H1 (cell line): ENCODE data around the gene STARD4. TPM values are rescaled to one million over a fixed set of nuclear protein-coding genes. Genes with fewer than 3 reads are reported as not detected.

Experiments
- CTCF ChIA-PET: fragments of 300-600 bp; sonication (Branson Sonifier 250); formaldehyde crosslinking; loops from one replicate; lab custom pipeline; 2021; ENCODE audit not compliant: partially characterized antibody; lab: Charles Lee
- POLR2A ChIA-PET: fragments of 300-600 bp; sonication (Branson Sonifier 250); formaldehyde crosslinking; loops from one replicate; lab custom pipeline; 2021; ENCODE audit warnings: inconsistent platforms; ENCODE audit not compliant: partially characterized antibody; lab: Charles Lee
- DNase-seq, 2 experiments: peaks; one replicate each; pipeline versions ENCODE4 v3.0.0 to v3.0.0-alpha.2; 2010 to 2022; ENCODE audit warnings: low spot score in 2 of 2, low read depth in 1 of 2, mixed read lengths in 1 of 2
- FAIRE-seq: peaks from 2 replicates; lab custom pipeline; 2011; peaks lifted over from hg19 to GRCh38; lab: Jason Lieb, UNC
- H2AFZ ChIP-seq: 2 replicates; pipeline ENCODE4 v1.8.1; 2012; ENCODE audit warnings: low read length, inconsistent platforms
- H2AK5ac ChIP-seq: 2 replicates; pipeline ENCODE4 v1.6.1; 2013; ENCODE audit warnings: low read depth, low read length
- H2BK120ac ChIP-seq: replicated peaks from 2 replicates; pipeline ENCODE3; 2013; ENCODE audit warnings: low read depth, low read length, inconsistent platforms
- H2BK12ac ChIP-seq: 2 replicates; pipeline ENCODE4 v1.6.1; 2013; ENCODE audit warnings: low read depth, low read length
- H2BK15ac ChIP-seq: 2 replicates; pipeline ENCODE4 v1.6.1; 2013; ENCODE audit warnings: low read length
- H2BK20ac ChIP-seq: 2 replicates; pipeline ENCODE4 v1.6.1; 2013; ENCODE audit warnings: low read length
- H2BK5ac ChIP-seq: 2 replicates; pipeline ENCODE4 v1.6.1; 2013; ENCODE audit warnings: low read depth, low read length
- H3K14ac ChIP-seq: 2 replicates; pipeline ENCODE4 v1.6.1; 2013; ENCODE audit warnings: inconsistent platforms; ENCODE audit not compliant: insufficient read length
- H3K18ac ChIP-seq: 2 replicates; pipeline ENCODE4 v1.6.1; 2013; ENCODE audit warnings: low read length; ENCODE audit errors: extremely low read depth
- H3K23ac ChIP-seq: 2 replicates; pipeline ENCODE4 v1.6.1; 2013; ENCODE audit warnings: inconsistent platforms; ENCODE audit not compliant: insufficient read length
- H3K23me2 ChIP-seq: 2 replicates; pipeline ENCODE4 v1.6.1; 2013; ENCODE audit warnings: low read depth, low read length
- H3K27ac ChIP-seq: 2 replicates; pipeline ENCODE4 v1.6.1; 2011; ENCODE audit warnings: low read depth, low read length, inconsistent platforms
- H3K27me3 ChIP-seq, 4 experiments: replicated peaks in 1 of 4; 1 replicate in 1 of 4; 2 replicates in 3 of 4; pipeline versions ENCODE4 v1.6.1 to v1.8.1; 2011 to 2013; ENCODE audit warnings: low read length in 3 of 4, mild to moderate bottlenecking in 3 of 4, inconsistent platforms in 2 of 4, mixed read lengths in 2 of 4, moderate library complexity in 1 of 4; ENCODE audit not compliant: control insufficient read depth in 3 of 4, insufficient read depth in 3 of 4; ENCODE audit errors: extremely low read depth in 1 of 4
- H3K36me3 ChIP-seq, 4 experiments: 2 replicates each; pipeline versions ENCODE4 v1.6.1 to v1.8.1; 2011 to 2013; ENCODE audit warnings: mild to moderate bottlenecking in 4 of 4, low read length in 3 of 4, moderate library complexity in 2 of 4, control low read depth in 1 of 4, inconsistent platforms in 1 of 4; ENCODE audit not compliant: insufficient read depth in 4 of 4, control insufficient read depth in 2 of 4
- H3K4ac ChIP-seq: replicated peaks from 2 replicates; pipeline ENCODE3; 2013; ENCODE audit warnings: low read length, low read depth, mixed read lengths, inconsistent platforms; ENCODE audit not compliant: insufficient read length
- H3K4me1 ChIP-seq, 4 experiments: replicated peaks in 1 of 4; 1 replicate in 1 of 4; 2 replicates in 3 of 4; pipeline versions ENCODE4 v1.6.1 to v1.8.1; 2011 to 2013; ENCODE audit warnings: low read length in 3 of 4, inconsistent platforms in 2 of 4, mixed read lengths in 1 of 4; ENCODE audit not compliant: insufficient read depth in 4 of 4, control insufficient read depth in 3 of 4
- H3K4me2 ChIP-seq, 2 experiments: 2 replicates each; pipeline versions ENCODE4 v1.6.1 to v1.8.1; 2011 to 2013; ENCODE audit warnings: low read depth in 2 of 2, low read length in 2 of 2, control low read depth in 1 of 2, inconsistent platforms in 1 of 2, mild to moderate bottlenecking in 1 of 2; ENCODE audit not compliant: insufficient read depth in 1 of 2
- H3K4me3 ChIP-seq, 4 experiments: fragments of 200-600, 300-600 bp in 1 of 4; sonication (generic), shearing (Covaris generic), sonication (Bioruptor Twin) in 1 of 4; 2 replicates each; pipeline versions ENCODE4 v1.5.1 to v1.8.1; 2011 to 2016; ENCODE audit warnings: low read length in 4 of 4, low read depth in 3 of 4, control low read depth in 2 of 4, inconsistent platforms in 2 of 4, mild to moderate bottlenecking in 2 of 4, mixed read lengths in 1 of 4, moderate library complexity in 1 of 4; ENCODE audit not compliant: insufficient read depth in 2 of 4; ENCODE audit errors: extremely low read depth in 1 of 4
- H3K56ac ChIP-seq: replicated peaks from 2 replicates; pipeline ENCODE3; 2013; ENCODE audit warnings: low read depth, mild to moderate bottlenecking, mixed read lengths, low read length, inconsistent platforms; ENCODE audit not compliant: insufficient read length
- H3K79me1 ChIP-seq: 2 replicates; pipeline ENCODE4 v1.6.1; 2013; ENCODE audit warnings: low read depth, low read length, control low read depth
- H3K79me2 ChIP-seq, 2 experiments: 2 replicates each; pipeline versions ENCODE4 v1.6.1 to v1.8.1; 2012 to 2013; ENCODE audit warnings: low read length in 2 of 2, mild to moderate bottlenecking in 2 of 2, inconsistent platforms in 1 of 2; ENCODE audit not compliant: insufficient read depth in 2 of 2, control insufficient read depth in 1 of 2
- H3K9ac ChIP-seq, 4 experiments: replicated peaks in 1 of 4; 1 replicate in 1 of 4; 2 replicates in 3 of 4; pipeline versions ENCODE4 v1.6.1 to v1.8.1; 2011 to 2013; ENCODE audit warnings: low read depth in 3 of 4, low read length in 3 of 4, control low read depth in 2 of 4, mild to moderate bottlenecking in 2 of 4, moderate library complexity in 2 of 4, inconsistent platforms in 1 of 4; ENCODE audit errors: extremely low read depth in 1 of 4
- H3K9me3 ChIP-seq, 2 experiments: 2 replicates each; pipeline versions ENCODE4 v1.6.1 to v1.8.1; 2012 to 2013; ENCODE audit warnings: mild to moderate bottlenecking in 2 of 2, moderate library complexity in 2 of 2, control low read depth in 1 of 2, inconsistent platforms in 1 of 2, low read depth in 1 of 2, low read length in 1 of 2, mixed read lengths in 1 of 2; ENCODE audit not compliant: insufficient read depth in 2 of 2
- H4K20me1 ChIP-seq, 2 experiments: replicated peaks in 1 of 2; 2 replicates each; pipeline versions ENCODE3 to v1.8.1; 2011 to 2013; ENCODE audit warnings: inconsistent platforms in 2 of 2, low read length in 2 of 2, mild to moderate bottlenecking in 1 of 2; ENCODE audit not compliant: insufficient read depth in 2 of 2, control insufficient read depth in 1 of 2
- H4K5ac ChIP-seq: 2 replicates; pipeline ENCODE4 v1.6.1; 2013; ENCODE audit warnings: low read length, low read depth, mixed read lengths, inconsistent platforms; ENCODE audit not compliant: insufficient read length
- H4K8ac ChIP-seq: 2 replicates; pipeline ENCODE4 v1.8.0; 2013; ENCODE audit warnings: mild to moderate bottlenecking, moderate library complexity, low read length, inconsistent platforms; ENCODE audit not compliant: insufficient read depth; ENCODE audit errors: extremely low read depth
- H4K91ac ChIP-seq: replicated peaks from 2 replicates; pipeline ENCODE3; 2013; ENCODE audit warnings: low read length, mixed read lengths, inconsistent platforms; ENCODE audit not compliant: insufficient read length
- BACH1 ChIP-seq: IDR thresholded peaks from 2 replicates; pipeline ENCODE4 v1.6.1; 2012; ENCODE audit warnings: low read length, improper control_type of control experiment
- CBX5 ChIP-seq: fragments of 300-800, 300-1000 bp; sonication (generic); IDR thresholded peaks from 2 replicates; pipeline ENCODE4 v1.7.1; 2016; ENCODE audit warnings: antibody characterized with exemption, low read length, low read depth
- HDAC6 ChIP-seq: IDR thresholded peaks from one replicate; pipeline ENCODE4 v1.7.1; 2012; ENCODE audit warnings: low read depth, mild to moderate bottlenecking, inconsistent platforms, low read length, moderate library complexity
- NRF1 ChIP-seq: IDR thresholded peaks from 2 replicates; pipeline ENCODE4 v1.6.1; 2011; ENCODE audit warnings: mild to moderate bottlenecking, low read depth, low read length, improper control_type of control experiment
- POLR2AphosphoS5 ChIP-seq: IDR thresholded peaks from 2 replicates; pipeline ENCODE4 v1.6.1; 2011; ENCODE audit warnings: low read depth, low read length
- POU5F1 ChIP-seq: IDR thresholded peaks from 2 replicates; pipeline ENCODE4 v1.6.1; 2011; ENCODE audit warnings: low read depth, mild to moderate bottlenecking, low read length, moderate library complexity
- RAD21 ChIP-seq, 2 experiments: IDR thresholded peaks in 1 of 2; conservative IDR thresholded peaks in 1 of 2; 2 replicates each; pipeline ENCODE4 v1.6.1; 2011; ENCODE audit warnings: low read depth in 2 of 2, low read length in 2 of 2, improper control_type of control experiment in 1 of 2, inconsistent platforms in 1 of 2, mild to moderate bottlenecking in 1 of 2, moderate library complexity in 1 of 2
- RFX5 ChIP-seq: IDR thresholded peaks from 2 replicates; pipeline ENCODE4 v1.6.1; 2011; ENCODE audit warnings: low read depth, low read length, improper control_type of control experiment, borderline replicate concordance
- SIX5 ChIP-seq: IDR thresholded peaks from 2 replicates; pipeline ENCODE4 v1.6.1; 2011; ENCODE audit warnings: mild to moderate bottlenecking, low read depth, low read length
- SUZ12 ChIP-seq: fragments of 200-600 bp; sonication (generic); IDR thresholded peaks from 2 replicates; pipeline ENCODE4 v1.6.1; 2012; ENCODE audit warnings: mild to moderate bottlenecking, inconsistent platforms, low read length, moderate library complexity, mixed read lengths
- TCF12 ChIP-seq: IDR thresholded peaks from 2 replicates; pipeline ENCODE4 v1.6.1; 2011; ENCODE audit warnings: low read depth, mild to moderate bottlenecking, low read length
- WGBS, 2 experiments: shearing (Covaris generic) in 1 of 2; methylation state at CpG; one replicate each; pipeline versions ENCODE4 v1.1.6 to v1.1.7; 2013 to 2015; ENCODE audit warnings: low lambda C conversion rate in 2 of 2, mixed read lengths in 2 of 2, inconsistent platforms in 1 of 2, low coverage in 1 of 2, missing lambda C conversion rate in 1 of 2; ENCODE audit not compliant: insufficient replicate concordance in 2 of 2, insufficient coverage in 1 of 2, insufficient read length in 1 of 2; ENCODE audit errors: extremely low coverage in 1 of 2, missing lambda C conversion rate in 1 of 2; 5-methylcytosine and 5-hydroxymethylcytosine counted together
- polyA plus RNA-seq, 7 experiments: library from polyadenylated mRNA; depleted of rRNA in 3 of 7; stranded (reverse) in 5 of 7; unstranded in 2 of 7; fragments of >200 nt in 5 of 7; fragments of 200-250 nt in 2 of 7; gene quantifications; 1 replicate in 5 of 7; 2 replicates in 1 of 7; 4 replicates in 1 of 7; pipeline versions ENCODE4 v1.2.1 to v1.2.3, GENCODE V29; 2011 to 2013; ENCODE audit warnings: missing spikeins in 2 of 7, mixed read lengths in 2 of 7
- total RNA-seq: library from RNA; stranded (reverse); fragmentation: NEBNext Ultra II Directional; extraction: Animal tissue kit (Norgen Biotek cat#: 25700); gene quantifications from 2 replicates; pipeline ENCODE4 v1.2.1, GENCODE V29; 2021
- TF ChIP-seq, protein P1 (sequence below): IDR thresholded peaks from 2 replicates; pipeline ENCODE4 v1.6.1; 2012; ENCODE audit warnings: low read length, inconsistent platforms

The STARD4 gene
- total and polyA plus RNA-seq, 2 of the 8 experiments (the other 6 are each of a cell fraction or from before 2014, with no cell fraction given), result 10.8 to 47.9 TPM

DNA sequence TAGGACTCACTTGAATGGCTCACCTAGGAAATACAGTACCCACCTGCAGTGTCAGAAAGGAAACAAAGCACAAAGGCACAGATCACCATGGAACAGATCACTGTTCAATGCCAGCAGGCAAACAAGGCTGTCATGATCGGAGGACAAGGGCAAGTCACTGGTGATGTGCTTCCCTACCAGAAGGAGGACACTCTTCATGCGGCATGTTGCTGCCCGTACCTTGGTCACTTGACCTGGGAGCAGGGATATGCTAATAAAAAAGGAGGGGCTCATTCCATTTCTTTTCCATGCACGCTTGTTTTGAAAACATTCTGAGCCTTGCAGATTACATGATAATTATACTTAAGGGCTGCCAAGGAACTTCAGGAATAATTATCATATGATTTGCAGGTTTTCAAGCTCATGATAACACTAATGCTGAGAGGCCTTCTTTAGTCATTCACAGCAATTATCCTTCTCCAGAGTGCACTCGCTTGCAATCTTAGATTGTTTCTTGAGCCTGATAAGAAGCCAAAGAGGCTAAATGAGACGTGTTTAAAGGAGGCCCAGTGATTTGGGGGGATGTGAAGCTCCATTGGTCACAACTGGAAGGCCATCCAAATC lies 36.1 kb upstream of the STARD4 start:
- no peak overlapping the region for H3K27ac ChIP-seq
- H4K8ac ChIP-seq, result no peak overlapping the region
- no peak overlapping the region for H2BK20ac ChIP-seq
- peak overlapping the region; percentile 27; the same call in 1 of the 2 replicates for H2BK12ac ChIP-seq
- no peak overlapping the region for H3K9ac ChIP-seq
- H4K5ac ChIP-seq, result no peak overlapping the region
- no peak overlapping the region for H3K23ac ChIP-seq
- no peak overlapping the region for H3K4ac ChIP-seq
- H4K91ac ChIP-seq, result no peak overlapping the region
- H2BK5ac ChIP-seq, result no peak overlapping the region
- H3K36me3 ChIP-seq, result no peaks in the 10 kb centered on the region
- 86% methylated on average over 6 of the region's 6 CpGs; no CpG with 5 or more reads in 1 of the 2 experiments for WGBS, 2 experiments
- no peak overlapping the region for H3K18ac ChIP-seq
- FAIRE-seq (no peak), DNase-seq (no peak)
- H2BK120ac ChIP-seq, result no peak overlapping the region
- no peak overlapping the region for H2BK15ac ChIP-seq
- no peak overlapping the region for H3K56ac ChIP-seq
- H3K4me1 ChIP-seq, result peaks cover 1 to 15% (median 11%) of the 10 kb centered on the region in 4 experiments; a peak in 6 of 7 replicates
- H3K4me3 ChIP-seq, result no peak overlapping the region
- ChIA-PET CTCF (interaction anchor here (0.6 to 2.3 kb wide), 5 partner anchors 17 to 647 kb away, joined by 3 to 12 read pairs (median 3); no protein-coding TSS in a partner anchor), POLR2A (interaction anchor here (1.2 kb wide), 1 partner anchor 209 kb away, joined by 3 read pairs; the partner anchor contains the start of gene NREP)
- H2AK5ac ChIP-seq, result no peak overlapping the region; the same call in 1 of the 2 replicates
- no peak overlapping the region for H3K4me2 ChIP-seq
- H3K23me2 ChIP-seq, result no peaks in the 10 kb centered on the region
- H3K14ac ChIP-seq, result no peak overlapping the region
- H3K79me2 ChIP-seq, result no peaks in the 10 kb centered on the region
- no peaks in the 10 kb centered on the region for H3K9me3 ChIP-seq
- no peaks in the 10 kb centered on the region for H3K27me3 ChIP-seq
- no peak overlapping the region for H2AFZ ChIP-seq
- no peaks in the 10 kb centered on the region for H3K79me1 ChIP-seq
- no peaks in the 10 kb centered on the region for H4K20me1 ChIP-seq
- TF ChIP-seq SIX5 (no peak), NRF1 (no peak), RFX5 (no peak), RAD21 (IDR thresholded peaks at IDR 0.05 in 1 of 2, conservative IDR thresholded peaks at IDR 0.05 in 1 of 2; ENCODE audit: low read depth in 2 of 2, low read length in 2 of 2) (no peak), POU5F1 (no peak), POLR2AphosphoS5 (no peak), CBX5 (no peak), BACH1 (no peak), TCF12 (no peak), SUZ12 (no peak), HDAC6 (no peak)
- TF ChIP-seq, protein P1, sequence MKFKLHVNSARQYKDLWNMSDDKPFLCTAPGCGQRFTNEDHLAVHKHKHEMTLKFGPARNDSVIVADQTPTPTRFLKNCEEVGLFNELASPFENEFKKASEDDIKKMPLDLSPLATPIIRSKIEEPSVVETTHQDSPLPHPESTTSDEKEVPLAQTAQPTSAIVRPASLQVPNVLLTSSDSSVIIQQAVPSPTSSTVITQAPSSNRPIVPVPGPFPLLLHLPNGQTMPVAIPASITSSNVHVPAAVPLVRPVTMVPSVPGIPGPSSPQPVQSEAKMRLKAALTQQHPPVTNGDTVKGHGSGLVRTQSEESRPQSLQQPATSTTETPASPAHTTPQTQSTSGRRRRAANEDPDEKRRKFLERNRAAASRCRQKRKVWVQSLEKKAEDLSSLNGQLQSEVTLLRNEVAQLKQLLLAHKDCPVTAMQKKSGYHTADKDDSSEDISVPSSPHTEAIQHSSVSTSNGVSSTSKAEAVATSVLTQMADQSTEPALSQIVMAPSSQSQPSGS, result no peak
